HepG2 (cell line): Measurements from ENCODE around the gene ADRA2A. TPM values are rescaled to one million over a fixed set of nuclear protein-coding genes. Genes with fewer than 3 reads are reported as not detected.

ENCODE experiments used
- ATAC-seq: fragments of 200-7000 bp; cut with Tn5 transposase; 3 replicates; pipeline ENCODE4 v1.9.1; 2020; ENCODE audit warnings: mild to moderate bottlenecking, moderate library complexity
- BruUV-seq: library from RNA; stranded (reverse); fragments of 400-500 nt; replicated peaks from 2 replicates; lab custom pipeline; 2021; lab: Mats Ljungman, UMichigan
- CTCF ChIA-PET: fragments of 300-600 bp; formaldehyde crosslinking; extraction: SDS; loops from one replicate; lab custom pipeline; 2021; ENCODE audit warnings: low total read pairs, inconsistent platforms, low intra/inter-chr PET ratio; lab: Yijun Ruan, JAX
- POLR2A ChIA-PET: fragments of 350-600 bp; sonication (Branson Sonifier 250); formaldehyde crosslinking; loops from one replicate; lab custom pipeline; 2020; ENCODE audit warnings: antibody characterized with exemption, inconsistent platforms; lab: Yijun Ruan, JAX
- DNase-seq: peaks from one replicate; pipeline ENCODE4 v3.0.0-alpha.2; 2015; ENCODE audit warnings: low spot score
- FAIRE-seq: peaks from 3 replicates; lab custom pipeline; 2011; peaks lifted over from hg19 to GRCh38; lab: Jason Lieb, UNC
- H2AFZ ChIP-seq: one replicate; pipeline ENCODE4 v1.6.1; 2011; ENCODE audit warnings: low read length, inconsistent platforms
- H3K27ac ChIP-seq: fragments of 300-600 bp; 3 replicates; pipeline ENCODE4 v1.8.0; 2011; ENCODE audit warnings: mixed run types, mild to moderate bottlenecking, mixed read lengths, low read length, inconsistent platforms; ENCODE audit not compliant: insufficient read depth; ENCODE audit errors: extremely low read length
- H3K27me3 ChIP-seq, 2 experiments: fragments of 200-600 bp in 1 of 2; 2 replicates in 1 of 2; 3 replicates in 1 of 2; pipeline versions ENCODE4 v1.6.0 to v1.8.0; 2011; ENCODE audit warnings: low read length in 2 of 2, mild to moderate bottlenecking in 2 of 2, moderate library complexity in 2 of 2, inconsistent platforms in 1 of 2; ENCODE audit not compliant: insufficient read depth in 2 of 2, control insufficient read depth in 1 of 2
- H3K36me3 ChIP-seq, 2 experiments: fragments of 200-600 bp in 1 of 2; replicated peaks in 1 of 2; 2 replicates in 1 of 2; 3 replicates in 1 of 2; pipeline versions ENCODE4 v1.5.1 to v1.8.0; 2011; ENCODE audit warnings: low read length in 2 of 2, inconsistent platforms in 1 of 2; ENCODE audit not compliant: insufficient read depth in 2 of 2, control insufficient read depth in 1 of 2
- H3K4me1 ChIP-seq: 2 replicates; pipeline ENCODE4 v1.5.1; 2012; ENCODE audit warnings: low read length, inconsistent platforms; ENCODE audit not compliant: insufficient read depth
- H3K4me2 ChIP-seq: 2 replicates; pipeline ENCODE4 v1.6.0; 2011; ENCODE audit warnings: low read depth, low read length, inconsistent platforms
- H3K4me3 ChIP-seq, 3 experiments: fragments of 200-600 bp in 1 of 3; sonication (generic), shearing (Covaris generic) in 1 of 3; replicated peaks in 1 of 3; 2 replicates each; pipeline ENCODE4 v1.5.1; 2011 to 2016; ENCODE audit warnings: low read length in 3 of 3, inconsistent platforms in 2 of 3, low read depth in 2 of 3, mild to moderate bottlenecking in 2 of 3, control low read depth in 1 of 3, mixed read lengths in 1 of 3; ENCODE audit not compliant: insufficient read depth in 1 of 3
- H3K79me2 ChIP-seq: one replicate; pipeline ENCODE4 v1.6.1; 2011; ENCODE audit warnings: low read length, inconsistent platforms; ENCODE audit not compliant: insufficient read depth
- H3K9ac ChIP-seq: 2 replicates; pipeline ENCODE4 v1.6.0; 2011; ENCODE audit warnings: mild to moderate bottlenecking, low read depth, low read length, inconsistent platforms; ENCODE audit not compliant: insufficient read depth
- H3K9me3 ChIP-seq: 2 replicates; pipeline ENCODE4 v1.5.1; 2012; ENCODE audit warnings: mild to moderate bottlenecking, low read length
- H4K20me1 ChIP-seq: 2 replicates; pipeline ENCODE4 v1.6.0; 2011; ENCODE audit warnings: inconsistent platforms, mild to moderate bottlenecking, low read length, moderate library complexity; ENCODE audit not compliant: insufficient read depth
- BORCS8-MEF2B ChIP-seq: sonication (generic); formaldehyde crosslinking; IDR thresholded peaks from 2 replicates; pipeline ENCODE4 v1.8.0; 2022; ENCODE audit warnings: mild to moderate bottlenecking, missing genetic modification reagents
- HNRNPLL ChIP-seq: fragments of 200-400 bp; formaldehyde crosslinking; IDR thresholded peaks from 2 replicates; pipeline ENCODE4 v1.6.1; 2017; ENCODE audit warnings: mild to moderate bottlenecking, low read depth, low read length; ENCODE audit not compliant: poor library complexity, severe bottlenecking
- MNT ChIP-seq: fragments of 450-650 bp; IDR thresholded peaks from 2 replicates; pipeline ENCODE4 v1.6.1; 2016
- PAWR ChIP-seq: sonication (generic); formaldehyde crosslinking; IDR thresholded peaks from 2 replicates; pipeline ENCODE4 v1.4.0; 2020; ENCODE audit warnings: missing genetic modification reagents, mild to moderate bottlenecking, borderline replicate concordance
- PTBP1 ChIP-seq: fragments of 200-400 bp; formaldehyde crosslinking; IDR thresholded peaks from 2 replicates; pipeline ENCODE4 v1.6.1; 2018; ENCODE audit warnings: low read length, low read depth; ENCODE audit not compliant: poor library complexity, severe bottlenecking
- STAT5B ChIP-seq: sonication (generic); formaldehyde crosslinking; IDR thresholded peaks from 2 replicates; pipeline ENCODE4 v1.4.0; 2020; ENCODE audit warnings: missing genetic modification reagents
- ZMYM4 ChIP-seq: sonication (generic); formaldehyde crosslinking; IDR thresholded peaks from 2 replicates; pipeline ENCODE4 v1.8.1; 2023; ENCODE audit warnings: mild to moderate bottlenecking, missing genetic modification reagents
- ZNF761 ChIP-seq: sonication (generic); formaldehyde crosslinking; conservative IDR thresholded peaks from 2 replicates; pipeline ENCODE4 v1.4.0; 2020; ENCODE audit warnings: mild to moderate bottlenecking, missing genetic modification reagents
- WGBS: methylation state at CpG from one replicate; pipeline ENCODE4 v1.1.6; 2017; ENCODE audit warnings: low lambda C conversion rate; 5-methylcytosine and 5-hydroxymethylcytosine counted together
- in situ Hi-C: cut with HindIII; loops from 2 replicates; pipeline ENCODE4 v1.10.0; 2017; ENCODE audit warnings: low pct_unique_long_range_greater_than_20kb; ENCODE audit not compliant: extremely low pct_ligation_motif_present
- intact Hi-C: fragments of 100-400 bp; cut with micrococcal nuclease; formaldehyde crosslinking; loops from one replicate; pipeline ENCODE4 v1.10.0; 2022; ENCODE audit not compliant: unreplicated experiment
- polyA plus RNA-seq, 8 experiments: library from polyadenylated mRNA; depleted of rRNA in 3 of 8; stranded (reverse) in 7 of 8; unstranded in 1 of 8; fragments of >200 nt; fragmentation: Illumina TruSeq in 4 of 8; extraction: Trizol in 4 of 8; gene quantifications; 2 replicates each; pipeline versions ENCODE4 v1.2.1 to v1.2.3, GENCODE V29; 2011 to 2016; ENCODE audit warnings: low read depth in 4 of 8, missing spikeins in 1 of 8, mixed read lengths in 1 of 8; ENCODE audit not compliant: insufficient read depth in 1 of 8
- total RNA-seq, 5 experiments: library from RNA; depleted of rRNA; stranded (reverse); fragments of >200 nt; fragmentation: Illumina TruSeq; extraction: Trizol; gene quantifications; 2 replicates each; pipeline ENCODE4 v1.2.3, GENCODE V29; 2016; ENCODE audit warnings: low read depth in 1 of 5
- TF ChIP-seq, protein P1 (sequence below), 2 experiments: sonication (generic) in 1 of 2; formaldehyde crosslinking in 1 of 2; IDR thresholded peaks; 2 replicates each; pipeline versions ENCODE4 v1.6.1 to v1.9.0; 2014 to 2022; ENCODE audit warnings: antibody characterized with exemption in 1 of 2, borderline replicate concordance in 1 of 2, inconsistent platforms in 1 of 2, low read depth in 1 of 2, missing genetic modification reagents in 1 of 2
- TF ChIP-seq, protein P2 (sequence below): sonication (generic); formaldehyde crosslinking; IDR thresholded peaks from 2 replicates; pipeline ENCODE4 v1.8.0; 2022; ENCODE audit warnings: missing genetic modification reagents, mild to moderate bottlenecking, borderline replicate concordance
- TF ChIP-seq, protein P3 (sequence below): sonication (generic); formaldehyde crosslinking; IDR thresholded peaks from 2 replicates; pipeline ENCODE4 v1.4.0; 2020; ENCODE audit warnings: mild to moderate bottlenecking, low read depth, missing genetic modification reagents
- TF ChIP-seq, protein P4 (sequence below): sonication (generic); formaldehyde crosslinking; IDR thresholded peaks from 2 replicates; pipeline ENCODE4 v1.5.0; 2020; ENCODE audit warnings: missing genetic modification reagents

Gene ADRA2A
- total and polyA plus RNA-seq, 2 of the 13 experiments (the other 11 are each of a cell fraction or from before 2014, with no cell fraction given) = 0.01 TPM; not detected in 1

DNA sequence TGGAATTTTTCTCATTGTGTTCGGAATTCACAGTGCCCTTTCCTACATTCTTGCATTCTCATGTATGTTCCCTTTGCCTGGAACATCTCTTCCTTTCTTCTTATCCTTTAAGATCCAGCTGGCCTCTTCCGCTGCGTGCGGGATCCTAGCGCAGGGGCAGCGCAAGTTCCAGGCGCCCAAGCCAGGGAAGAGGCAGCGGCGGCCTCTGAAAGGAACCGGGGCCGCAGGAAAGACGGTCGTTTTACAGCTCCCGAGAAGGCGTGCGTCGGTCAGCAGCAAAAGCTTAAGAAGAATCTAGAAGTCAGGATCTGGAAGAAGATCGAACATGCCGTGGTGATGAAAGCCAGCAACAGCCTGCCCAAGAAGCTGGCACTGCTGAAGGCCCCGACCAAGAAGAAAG is 28.0 kb downstream of the ADRA2A start:
- Histone ChIP-seq H3K36me3 (no peaks in the 10 kb centered on the region), H2AFZ (no peak overlapping the region), H3K4me3 (no peak overlapping the region), H3K9ac (no peak overlapping the region), H4K20me1 (no peaks in the 10 kb centered on the region), H3K9me3 (no peaks in the 10 kb centered on the region), H3K27ac (no peak overlapping the region), H3K27me3 (0 out of 5 replicates have a peak, but pooled peaks cover 0 to 4% of the 10 kb centered on the region in 2 experiments), H3K79me2 (no peaks in the 10 kb centered on the region), H3K4me2 (no peak overlapping the region), H3K4me1 (no peaks in the 10 kb centered on the region)
- FAIRE-seq (no peak), DNase-seq (no peak), ATAC-seq (no peak)
- 69% methylated on average over 20 of the region's 20 CpGs for WGBS
- TF ChIP-seq PTBP1 (no peak), HNRNPLL (no peak), MNT (no peak), PAWR (CRISPR knock-in tag) (no peak), ZNF761 (CRISPR knock-in tag) (no peak), STAT5B (CRISPR knock-in tag) (no peak), BORCS8-MEF2B (CRISPR knock-in tag) (no peak), ZMYM4 (no peak)
- TF ChIP-seq, protein P1, sequence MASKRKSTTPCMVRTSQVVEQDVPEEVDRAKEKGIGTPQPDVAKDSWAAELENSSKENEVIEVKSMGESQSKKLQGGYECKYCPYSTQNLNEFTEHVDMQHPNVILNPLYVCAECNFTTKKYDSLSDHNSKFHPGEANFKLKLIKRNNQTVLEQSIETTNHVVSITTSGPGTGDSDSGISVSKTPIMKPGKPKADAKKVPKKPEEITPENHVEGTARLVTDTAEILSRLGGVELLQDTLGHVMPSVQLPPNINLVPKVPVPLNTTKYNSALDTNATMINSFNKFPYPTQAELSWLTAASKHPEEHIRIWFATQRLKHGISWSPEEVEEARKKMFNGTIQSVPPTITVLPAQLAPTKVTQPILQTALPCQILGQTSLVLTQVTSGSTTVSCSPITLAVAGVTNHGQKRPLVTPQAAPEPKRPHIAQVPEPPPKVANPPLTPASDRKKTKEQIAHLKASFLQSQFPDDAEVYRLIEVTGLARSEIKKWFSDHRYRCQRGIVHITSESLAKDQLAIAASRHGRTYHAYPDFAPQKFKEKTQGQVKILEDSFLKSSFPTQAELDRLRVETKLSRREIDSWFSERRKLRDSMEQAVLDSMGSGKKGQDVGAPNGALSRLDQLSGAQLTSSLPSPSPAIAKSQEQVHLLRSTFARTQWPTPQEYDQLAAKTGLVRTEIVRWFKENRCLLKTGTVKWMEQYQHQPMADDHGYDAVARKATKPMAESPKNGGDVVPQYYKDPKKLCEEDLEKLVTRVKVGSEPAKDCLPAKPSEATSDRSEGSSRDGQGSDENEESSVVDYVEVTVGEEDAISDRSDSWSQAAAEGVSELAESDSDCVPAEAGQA (IDR thresholded peaks at IDR 0.05; ENCODE audit: low read depth) = no peak
- TF ChIP-seq, protein P1 (CRISPR knock-in tag; IDR thresholded peaks at IDR 0.05; ENCODE audit: borderline replicate concordance) = no peak
- TF ChIP-seq, protein P2, sequence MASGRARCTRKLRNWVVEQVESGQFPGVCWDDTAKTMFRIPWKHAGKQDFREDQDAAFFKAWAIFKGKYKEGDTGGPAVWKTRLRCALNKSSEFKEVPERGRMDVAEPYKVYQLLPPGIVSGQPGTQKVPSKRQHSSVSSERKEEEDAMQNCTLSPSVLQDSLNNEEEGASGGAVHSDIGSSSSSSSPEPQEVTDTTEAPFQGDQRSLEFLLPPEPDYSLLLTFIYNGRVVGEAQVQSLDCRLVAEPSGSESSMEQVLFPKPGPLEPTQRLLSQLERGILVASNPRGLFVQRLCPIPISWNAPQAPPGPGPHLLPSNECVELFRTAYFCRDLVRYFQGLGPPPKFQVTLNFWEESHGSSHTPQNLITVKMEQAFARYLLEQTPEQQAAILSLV (CRISPR knock-in tag) = no peak
- TF ChIP-seq, protein P3, sequence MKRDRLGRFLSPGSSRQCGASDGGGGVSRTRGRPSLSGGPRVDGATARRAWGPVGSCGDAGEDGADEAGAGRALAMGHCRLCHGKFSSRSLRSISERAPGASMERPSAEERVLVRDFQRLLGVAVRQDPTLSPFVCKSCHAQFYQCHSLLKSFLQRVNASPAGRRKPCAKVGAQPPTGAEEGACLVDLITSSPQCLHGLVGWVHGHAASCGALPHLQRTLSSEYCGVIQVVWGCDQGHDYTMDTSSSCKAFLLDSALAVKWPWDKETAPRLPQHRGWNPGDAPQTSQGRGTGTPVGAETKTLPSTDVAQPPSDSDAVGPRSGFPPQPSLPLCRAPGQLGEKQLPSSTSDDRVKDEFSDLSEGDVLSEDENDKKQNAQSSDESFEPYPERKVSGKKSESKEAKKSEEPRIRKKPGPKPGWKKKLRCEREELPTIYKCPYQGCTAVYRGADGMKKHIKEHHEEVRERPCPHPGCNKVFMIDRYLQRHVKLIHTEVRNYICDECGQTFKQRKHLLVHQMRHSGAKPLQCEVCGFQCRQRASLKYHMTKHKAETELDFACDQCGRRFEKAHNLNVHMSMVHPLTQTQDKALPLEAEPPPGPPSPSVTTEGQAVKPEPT (CRISPR knock-in tag) = no peak
- TF ChIP-seq, protein P4, sequence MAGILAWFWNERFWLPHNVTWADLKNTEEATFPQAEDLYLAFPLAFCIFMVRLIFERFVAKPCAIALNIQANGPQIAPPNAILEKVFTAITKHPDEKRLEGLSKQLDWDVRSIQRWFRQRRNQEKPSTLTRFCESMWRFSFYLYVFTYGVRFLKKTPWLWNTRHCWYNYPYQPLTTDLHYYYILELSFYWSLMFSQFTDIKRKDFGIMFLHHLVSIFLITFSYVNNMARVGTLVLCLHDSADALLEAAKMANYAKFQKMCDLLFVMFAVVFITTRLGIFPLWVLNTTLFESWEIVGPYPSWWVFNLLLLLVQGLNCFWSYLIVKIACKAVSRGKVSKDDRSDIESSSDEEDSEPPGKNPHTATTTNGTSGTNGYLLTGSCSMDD (CRISPR knock-in tag) = no peak
- intact Hi-C loops (no loop called here), in situ Hi-C loops (no loop called here)
- BruUV-seq = no TSS peak
- POLR2A ChIA-PET = no interaction called here
- CTCF ChIA-PET = no interaction called here
